Bone marrow (tissue), 2 donors: Measurements from ENCODE around the gene MYO7A.

Source experiments
- DNase-seq, 2 donors: peaks; one replicate each; lab custom pipeline; 2025; lab: John Stamatoyannopoulos, UW

The MYO7A gene

DNA sequence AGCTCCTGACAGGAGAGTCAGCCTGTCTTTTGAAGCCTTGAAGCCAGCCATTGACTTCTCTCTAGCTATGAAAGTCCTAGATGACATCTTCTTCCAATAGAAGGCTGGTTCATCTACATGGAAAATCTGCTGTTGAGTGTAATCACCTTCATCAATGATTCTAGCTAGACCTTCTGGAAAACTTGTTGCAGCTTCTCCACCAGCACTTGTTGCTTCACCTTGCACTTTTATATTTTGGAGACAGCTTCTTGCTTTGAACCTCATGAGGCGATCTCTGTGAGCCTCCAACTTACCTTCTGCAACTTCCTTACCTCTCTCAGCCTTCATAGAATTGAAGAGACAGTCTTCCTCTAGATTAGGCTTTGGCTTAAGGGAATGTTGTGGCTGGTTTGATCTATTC lies 58.3 kb downstream of the MYO7A start:
- DNase-seq = no peak

- DNase-seq = no peak
These were observed 59.2 kb downstream of the MYO7A start for GRCh38 chr11:77187111-77187750.

- DNase-seq = peak; percentile 28 to 58
These were observed 60.0 kb downstream of the MYO7A start for GRCh38 chr11:77187776-77188632.

GRCh38 chr11:77188633-77189491 lies 60.8 kb downstream of the MYO7A start:
- DNase-seq = no peak

GRCh38 chr11:77189588-77190210 lies 61.7 kb downstream of the MYO7A start:
- DNase-seq = no peak

DNA sequence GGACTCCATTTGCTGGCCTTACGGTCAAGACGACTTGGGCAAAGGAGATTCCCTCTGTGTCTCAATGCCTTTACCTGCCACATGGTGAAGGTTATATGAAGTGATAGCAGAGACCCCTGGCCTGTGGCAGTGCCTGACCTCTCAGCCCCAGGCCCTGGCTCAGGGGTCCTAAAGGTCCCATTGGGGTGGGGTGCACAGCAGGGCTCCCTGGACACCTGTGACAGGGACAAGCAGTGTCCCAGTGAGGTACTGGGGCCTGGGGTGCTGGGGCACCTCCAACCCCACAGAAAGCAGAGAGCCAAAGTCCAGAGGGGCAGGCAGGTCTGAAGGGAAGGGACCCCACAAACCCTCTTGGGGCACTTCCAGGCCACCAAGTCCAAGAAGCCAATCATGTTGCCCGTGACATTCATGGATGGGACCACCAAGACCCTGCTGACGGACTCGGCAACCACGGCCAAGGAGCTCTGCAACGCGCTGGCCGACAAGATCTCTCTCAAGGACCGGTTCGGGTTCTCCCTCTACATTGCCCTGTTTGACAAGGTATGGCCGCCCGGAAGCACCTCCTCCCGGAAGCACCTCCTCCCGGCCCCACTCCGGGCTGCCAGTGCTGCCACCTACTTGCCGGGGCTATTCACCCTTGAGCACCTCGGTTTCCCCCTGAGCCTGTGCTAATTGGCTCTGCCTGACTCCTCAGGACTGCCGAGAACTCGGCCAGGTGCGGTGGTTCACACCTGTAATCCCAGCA lies 62.5 kb downstream of the MYO7A start:
- DNase-seq = no peak

DNA sequence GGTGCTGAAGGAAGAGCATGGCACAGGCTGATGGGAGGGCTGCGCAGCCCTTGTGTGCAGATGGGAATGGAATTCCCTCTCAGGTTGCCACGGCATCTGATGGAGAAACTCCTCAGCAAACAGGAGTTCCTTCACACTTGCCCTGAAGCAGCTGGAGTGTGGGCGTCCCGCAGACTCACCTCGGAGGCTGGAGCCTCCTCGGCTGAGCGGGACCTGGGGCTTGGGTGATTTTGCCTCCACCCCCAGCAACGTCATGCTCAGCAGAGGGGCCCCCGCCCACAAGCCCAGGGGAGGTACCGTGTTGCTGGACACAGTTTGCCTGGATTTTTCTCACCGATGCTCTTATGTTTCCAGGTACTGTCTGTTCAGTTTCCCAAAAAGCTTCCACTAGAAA lies 63.4 kb downstream of the MYO7A start:
- no peak for DNase-seq

- DNase-seq = peak in 1 of 2 donors; percentile 48
These were observed 63.9 kb downstream of the MYO7A start for GRCh38 chr11:77191823-77192495.

DNA sequence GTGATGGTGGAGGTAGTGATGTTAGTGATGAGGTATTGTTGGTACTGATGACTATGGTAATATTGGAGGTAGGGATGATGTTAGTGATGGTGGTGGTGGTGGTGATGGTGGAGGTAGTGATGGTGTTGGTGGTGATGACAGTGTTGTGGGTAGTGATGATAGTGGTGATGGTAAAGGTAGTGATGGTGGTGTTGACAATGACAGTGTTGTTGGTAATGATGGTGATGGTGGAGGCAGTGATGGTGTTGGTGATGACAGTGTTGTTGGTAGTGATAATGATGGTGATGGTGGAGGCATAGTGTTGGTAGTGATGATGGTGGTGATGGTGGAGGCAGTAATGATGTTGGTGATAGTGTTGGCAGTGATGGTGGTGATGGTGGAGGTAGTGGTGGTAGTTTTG lies 65.1 kb downstream of the MYO7A start:
- no peak for DNase-seq

GRCh38 chr11:77193911-77194830 lies 66.1 kb downstream of the MYO7A start:
- DNase-seq = peak in 1 of 2 donors; percentile 74

- DNase-seq = no peak
These were observed 67.2 kb downstream of the MYO7A start for GRCh38 chr11:77195071-77195755.

- DNase-seq = no peak
These were observed 68.9 kb downstream of the MYO7A start for GRCh38 chr11:77196961-77197360.

GRCh38 chr11:77197626-77198320 lies 69.7 kb downstream of the MYO7A start:
- no peak for DNase-seq

GRCh38 chr11:77198440-77198849 lies 70.4 kb downstream of the MYO7A start:
- no peak for DNase-seq

GRCh38 chr11:77199137-77199745 lies 71.2 kb downstream of the MYO7A start:
- DNase-seq = no peak

DNA sequence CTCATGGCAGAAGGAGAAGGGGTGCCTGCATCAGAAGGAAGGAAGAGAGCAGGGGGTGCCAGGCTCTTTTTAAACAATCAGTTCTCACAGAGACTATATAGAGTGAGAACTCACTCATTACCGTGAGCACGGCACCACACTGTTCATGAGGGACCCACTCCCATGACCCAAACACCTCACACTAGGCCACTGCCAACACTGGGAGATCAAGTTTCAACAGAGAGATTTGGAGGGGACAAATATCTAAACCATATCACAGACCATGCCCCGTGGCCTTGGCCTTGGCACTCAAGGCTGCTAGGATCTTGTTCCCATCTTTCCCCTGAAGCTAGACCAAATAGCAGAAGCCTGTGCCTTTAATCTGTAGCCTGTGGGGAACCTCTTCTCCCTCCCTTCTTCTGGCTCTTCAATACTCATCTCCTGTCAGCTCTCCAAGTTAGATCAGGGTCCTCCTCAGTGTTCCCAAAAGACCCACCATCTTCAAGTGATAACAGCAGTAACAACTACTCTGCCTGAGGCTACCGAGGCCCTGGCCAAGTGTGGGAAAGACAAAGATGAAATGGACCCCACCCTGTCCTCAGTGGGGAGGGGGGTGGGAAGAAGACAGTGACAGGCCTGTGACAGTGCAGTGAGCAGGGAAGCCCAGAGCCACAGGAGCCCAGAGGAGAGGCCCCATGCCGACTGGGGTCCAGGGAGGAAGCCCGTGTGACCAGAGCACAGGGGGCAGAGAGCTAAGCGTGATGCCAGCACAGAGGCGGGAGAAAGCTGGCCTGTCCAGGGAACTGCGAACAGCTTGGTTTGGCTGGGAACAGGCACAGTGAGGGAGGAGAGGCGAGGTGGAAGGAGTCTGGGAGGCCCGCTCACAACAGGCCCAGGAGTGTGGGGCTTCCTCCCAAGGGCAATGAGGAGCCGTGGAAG lies 72.6 kb downstream of the MYO7A start:
- DNase-seq = no peak

DNA sequence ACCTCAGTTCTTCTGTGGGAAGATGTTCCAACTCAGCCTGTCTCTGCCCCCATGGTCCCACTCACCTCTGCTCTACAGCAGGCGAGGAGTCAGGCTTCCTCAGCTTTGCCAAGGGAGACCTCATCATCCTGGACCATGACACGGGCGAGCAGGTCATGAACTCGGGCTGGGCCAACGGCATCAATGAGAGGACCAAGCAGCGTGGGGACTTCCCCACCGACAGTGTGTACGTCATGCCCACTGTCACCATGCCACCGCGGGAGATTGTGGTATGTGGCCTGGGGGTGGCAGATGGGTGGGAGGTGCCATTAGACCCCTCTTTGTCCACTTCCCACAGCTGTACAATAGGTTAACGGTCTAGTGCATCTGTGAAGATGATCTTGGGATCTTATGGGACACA lies 73.3 kb downstream of the MYO7A start:
- DNase-seq = no peak
